GM21717 (cell line): ENCODE data around the gene GP1BB.
"Not testable (repeated sequence)": the region's sequence is repeated elsewhere in the genome, so short reads cannot be mapped to it uniquely, and the experiment has no call there.

Source experiments
- ATAC-seq: cut with Tn5 transposase; IDR thresholded peaks from one replicate; pipeline ENCODE4 v1.9.1; 2021; ENCODE audit warnings: mild to moderate bottlenecking, moderate library complexity; ENCODE audit not compliant: unreplicated experiment

Gene GP1BB

DNA sequence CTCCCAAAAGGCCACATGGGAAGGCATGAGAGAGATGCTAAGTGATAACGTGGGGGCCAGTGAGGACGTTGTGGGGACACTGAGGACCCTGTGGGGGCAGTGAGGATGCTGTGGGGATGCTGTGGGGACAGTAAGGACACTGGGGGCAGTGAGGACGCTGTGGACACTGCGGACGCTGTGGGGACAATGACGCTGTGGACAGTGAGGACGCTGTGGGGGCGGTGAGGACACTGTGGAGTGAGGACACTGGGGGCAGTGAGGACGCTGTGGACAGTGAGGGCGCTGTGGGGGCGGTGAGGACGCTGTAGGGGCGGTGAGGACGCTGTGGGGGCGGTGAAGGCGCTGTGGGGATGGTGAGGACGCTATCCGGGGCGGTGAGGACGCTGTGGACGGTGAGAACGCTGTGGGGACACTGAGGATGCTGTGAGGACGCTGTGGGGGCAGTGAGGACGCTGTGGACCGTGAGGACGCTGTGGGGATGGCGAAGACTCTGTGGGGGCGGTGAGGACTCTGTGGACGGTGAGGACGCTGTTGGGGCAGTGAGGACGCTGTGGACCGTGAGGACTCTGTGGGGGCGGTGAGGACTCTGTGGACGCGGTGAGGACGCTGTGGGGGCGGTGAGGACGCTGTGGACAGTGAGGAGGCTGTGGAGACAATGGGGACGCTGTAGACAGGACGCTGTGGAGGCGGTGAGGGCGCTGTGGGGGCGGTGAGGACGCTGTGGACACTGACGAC is 1.8 kb downstream of the GP1BB start:
- no peak for ATAC-seq

- ATAC-seq: not testable (repeated sequence)
These were observed 2.9 kb downstream of the GP1BB start for GRCh38 chr22:19726064-19726788.

- ATAC-seq: no peak
These were observed 4.2 kb downstream of the GP1BB start for GRCh38 chr22:19727310-19728150.

- no peak for ATAC-seq
These were observed 4.9 kb downstream of the GP1BB start for GRCh38 chr22:19728271-19728670.

GRCh38 chr22:19728836-19729235 is 5.5 kb downstream of the GP1BB start:
- ATAC-seq: no peak

DNA sequence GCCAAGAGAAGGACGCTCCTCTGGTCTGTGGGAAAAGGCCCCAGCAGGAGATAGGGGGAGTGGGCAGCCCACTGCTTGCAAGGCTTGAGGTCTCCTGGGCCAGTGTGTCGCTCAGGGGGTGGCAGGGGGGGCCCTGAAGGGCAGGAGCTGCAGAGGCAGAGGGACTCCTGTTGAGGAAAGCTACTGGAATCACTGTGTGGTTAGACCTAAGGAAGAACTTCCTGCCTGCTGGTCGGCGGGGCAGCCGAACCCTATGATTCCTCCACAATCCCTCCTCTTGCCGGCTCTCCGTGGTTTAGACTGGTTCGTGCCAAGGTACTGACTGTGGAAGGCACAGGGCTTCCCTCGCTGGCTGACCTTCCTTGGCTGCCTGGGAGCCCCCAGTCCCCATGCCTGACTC is 6.2 kb downstream of the GP1BB start:
- ATAC-seq: no peak

- ATAC-seq: no peak
These were observed 6.9 kb downstream of the GP1BB start for GRCh38 chr22:19730198-19730597.

DNA sequence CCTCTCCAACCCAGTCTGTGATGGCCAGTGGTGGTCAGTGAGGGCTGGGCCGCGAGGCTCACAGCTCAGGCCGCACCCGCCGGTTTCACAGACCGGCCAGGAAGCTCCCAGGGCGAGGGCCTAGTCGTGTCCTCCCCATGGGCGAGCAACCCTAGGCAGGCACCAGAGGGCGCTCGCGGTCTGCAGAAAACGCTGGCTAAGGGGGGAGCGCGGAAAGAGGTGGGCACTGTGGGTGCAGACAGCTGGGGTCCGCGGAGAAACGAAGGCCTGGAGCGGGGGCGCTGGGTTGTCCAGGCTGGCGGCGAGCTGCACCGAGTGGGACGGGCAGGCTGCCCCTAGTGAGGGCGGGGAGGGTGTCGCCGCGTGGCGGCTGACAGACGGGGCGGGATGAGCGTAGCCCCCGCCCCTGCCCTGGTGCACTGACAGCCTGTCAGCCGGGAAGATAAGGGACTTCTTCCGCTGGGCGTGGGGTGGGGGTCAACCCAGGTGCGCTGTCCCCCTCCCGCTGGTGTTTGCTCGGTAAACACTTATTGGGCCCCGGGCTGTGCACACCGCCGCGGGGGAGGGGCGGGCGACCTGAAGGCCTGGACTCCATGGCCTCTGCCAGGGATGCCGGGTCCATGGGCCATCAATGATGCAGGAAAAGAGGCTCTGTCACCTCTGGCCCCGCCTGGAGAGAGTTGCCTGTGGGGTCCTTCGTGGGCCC is 7.5 kb downstream of the GP1BB start:
- ATAC-seq: no peak

DNA sequence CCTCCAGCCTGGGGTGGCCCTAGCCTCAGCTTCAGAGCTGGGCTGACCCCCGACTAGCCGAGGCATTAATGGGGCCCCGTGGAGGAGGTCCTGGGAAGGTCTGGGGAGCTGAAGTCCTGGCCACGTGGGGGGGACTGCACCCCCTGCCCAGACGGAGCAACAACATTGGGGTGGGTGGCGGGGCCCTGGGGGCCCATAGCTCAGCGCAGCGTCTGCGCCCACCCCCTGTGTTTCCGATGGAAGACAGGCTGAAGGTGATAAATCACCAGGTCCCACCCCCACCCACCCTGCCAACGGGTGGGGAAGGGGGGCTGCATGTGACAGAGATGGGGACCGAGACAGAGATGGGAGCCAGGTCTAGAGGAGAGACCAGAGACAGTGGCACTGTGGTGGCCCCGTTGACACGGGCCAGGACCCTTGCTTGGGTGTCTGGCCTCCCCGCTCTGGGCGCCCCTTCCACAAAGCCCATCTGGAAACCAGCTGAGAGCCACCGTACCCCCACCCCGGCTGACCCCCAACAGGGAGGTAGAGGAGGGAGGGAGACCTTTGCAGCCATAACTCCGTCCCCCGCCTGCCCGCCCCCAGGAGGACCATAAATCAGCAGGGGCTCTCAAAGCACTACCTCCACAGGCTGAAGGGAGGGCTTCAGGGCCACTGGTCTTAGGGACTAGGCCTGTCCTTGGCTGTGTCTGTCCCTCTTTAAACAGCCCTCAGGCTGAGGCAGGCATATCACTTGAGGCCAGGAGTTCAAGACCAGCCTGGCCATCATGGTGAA is 8.2 kb downstream of the GP1BB start:
- ATAC-seq: no peak

DNA sequence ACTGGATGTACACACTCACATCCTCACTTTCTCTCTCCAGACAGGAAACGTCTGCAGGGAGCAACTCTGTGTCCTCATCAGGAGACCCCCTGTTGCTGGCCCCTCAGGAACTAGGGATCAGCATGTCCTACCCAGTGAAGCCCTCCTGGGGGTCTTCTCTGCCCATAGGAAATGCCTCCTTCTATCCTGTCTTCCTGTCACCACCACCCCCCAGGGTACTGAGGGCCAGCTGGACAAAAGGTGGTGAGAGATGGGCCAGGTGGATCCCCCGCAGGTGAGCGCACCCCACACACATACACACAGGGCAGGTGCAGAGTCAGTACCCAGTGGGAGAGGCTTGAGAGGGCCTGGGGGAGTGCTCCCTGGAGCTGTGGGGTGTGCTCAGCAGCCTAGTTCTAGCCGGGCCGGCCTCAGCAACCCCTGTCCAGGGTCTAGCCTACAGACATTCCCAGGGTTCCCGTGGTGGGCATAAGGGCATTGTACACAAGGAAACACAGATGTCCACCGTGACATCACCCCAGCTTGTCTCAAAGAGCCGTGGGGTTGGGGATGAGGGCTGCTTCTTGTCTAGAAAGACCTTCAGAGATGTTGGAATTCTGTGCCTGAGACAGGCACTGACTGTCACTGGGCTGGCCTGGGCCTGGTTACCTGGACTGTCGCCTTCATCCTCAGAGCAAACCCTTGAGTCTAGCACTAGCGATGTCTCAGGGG is 9.2 kb downstream of the GP1BB start:
- no peak for ATAC-seq

DNA sequence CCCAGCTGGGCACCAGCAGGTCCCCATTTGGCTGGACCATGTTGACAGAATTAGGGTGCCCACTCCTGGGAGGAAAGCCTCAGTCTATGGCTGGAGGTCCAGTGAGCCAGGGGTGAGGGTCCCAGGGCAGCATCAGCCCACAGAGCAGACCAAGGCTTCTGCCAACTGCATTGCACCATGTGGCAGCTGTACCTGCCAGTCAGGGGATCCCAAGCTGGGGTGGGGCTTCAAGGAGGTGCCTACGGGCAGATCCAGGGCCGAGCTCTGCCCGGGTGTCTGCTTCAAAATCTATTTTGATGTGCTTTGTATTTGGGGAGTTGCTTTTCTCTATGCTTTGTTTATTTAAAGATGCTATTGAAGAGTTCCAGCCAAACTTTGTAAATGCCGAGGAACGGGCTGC is 10.4 kb downstream of the GP1BB start:
- ATAC-seq: no peak

DNA sequence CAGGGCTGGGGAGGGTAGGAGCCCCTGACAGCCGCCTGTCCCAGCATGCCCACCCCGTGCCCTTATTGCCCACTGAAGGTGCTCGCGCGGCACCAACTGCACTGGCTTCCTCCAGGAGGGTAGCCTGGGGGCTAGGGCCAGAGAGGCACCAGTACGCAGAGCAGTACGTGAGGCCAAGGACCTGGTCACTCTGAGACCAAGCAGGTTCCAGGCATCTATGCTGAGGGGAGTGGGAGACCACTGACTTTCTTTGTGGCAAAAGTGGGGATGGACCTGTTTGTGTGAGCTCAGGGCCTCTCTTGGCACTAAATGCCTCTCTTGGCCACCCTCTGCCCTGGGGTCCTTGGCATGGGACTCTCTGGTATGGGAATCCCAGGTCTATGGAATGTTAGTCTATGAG is 10.8 kb downstream of the GP1BB start:
- ATAC-seq: no peak

DNA sequence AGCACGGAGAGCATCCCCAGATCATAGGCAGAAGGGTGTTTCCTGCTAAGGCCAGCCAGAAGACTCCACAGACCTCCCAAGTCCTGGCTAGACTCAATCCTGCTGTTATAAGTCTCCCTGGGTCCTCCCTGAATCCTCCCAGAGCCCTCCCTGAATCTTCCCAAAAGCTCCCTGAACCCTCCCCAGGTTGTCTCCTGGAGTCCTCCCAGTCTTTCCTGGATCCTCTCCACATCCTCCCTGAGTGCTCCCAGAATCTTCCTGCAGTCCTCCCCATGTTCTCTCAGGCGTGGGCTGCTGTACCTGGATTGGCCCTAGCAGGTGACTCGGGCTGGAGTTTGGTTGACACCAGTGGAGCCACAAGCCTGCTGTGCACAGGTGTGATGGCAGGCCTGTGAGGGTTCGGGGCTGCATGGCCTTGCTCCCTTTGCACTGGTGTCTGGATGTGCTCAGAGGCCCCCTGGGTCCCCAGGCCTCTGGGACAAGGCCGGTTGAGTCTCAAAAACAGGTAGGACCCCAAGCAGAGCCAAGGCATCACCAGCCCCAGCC is 11.6 kb downstream of the GP1BB start:
- no peak for ATAC-seq

DNA sequence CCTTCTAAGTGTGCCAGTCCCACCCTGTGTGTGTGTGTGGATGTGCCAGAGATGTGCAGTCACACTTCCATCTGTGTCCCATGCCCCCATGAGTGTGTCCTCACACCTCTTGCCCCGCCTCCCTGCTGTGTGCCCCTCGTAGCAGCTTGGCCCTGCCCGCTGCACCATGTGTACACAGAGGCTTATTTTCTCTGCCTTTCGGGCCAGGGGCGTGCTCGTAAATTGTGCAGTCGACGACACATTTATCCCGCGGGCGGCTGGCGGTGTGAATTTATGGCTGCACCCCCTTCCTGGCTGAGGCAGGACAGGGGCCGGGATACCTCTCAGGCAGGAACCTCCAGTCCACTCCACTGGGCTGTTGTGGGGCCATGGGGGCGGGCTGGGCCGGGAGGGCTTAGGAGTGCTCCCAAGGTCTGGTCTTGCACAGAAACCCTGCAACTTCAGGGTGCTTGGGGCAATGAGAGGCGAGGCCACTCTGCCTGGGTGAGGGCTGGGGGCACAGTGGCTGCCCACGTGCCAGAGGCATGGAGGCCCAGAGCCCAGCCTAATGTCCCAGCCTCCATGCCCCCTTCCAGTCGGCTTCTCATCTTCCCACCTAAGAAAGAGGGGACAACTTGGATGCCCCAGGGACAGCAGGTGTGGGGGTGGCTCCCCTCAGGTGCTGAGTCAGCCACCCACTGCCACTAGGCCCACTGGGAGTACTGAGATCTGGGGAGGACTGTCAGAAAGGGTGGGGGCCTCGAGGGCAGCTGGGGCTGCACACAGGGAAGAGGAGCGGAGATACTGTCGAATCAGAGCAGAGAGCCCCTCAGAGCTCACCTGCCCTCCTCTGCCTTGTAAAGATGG is 12.5 kb downstream of the GP1BB start:
- ATAC-seq: no peak

DNA sequence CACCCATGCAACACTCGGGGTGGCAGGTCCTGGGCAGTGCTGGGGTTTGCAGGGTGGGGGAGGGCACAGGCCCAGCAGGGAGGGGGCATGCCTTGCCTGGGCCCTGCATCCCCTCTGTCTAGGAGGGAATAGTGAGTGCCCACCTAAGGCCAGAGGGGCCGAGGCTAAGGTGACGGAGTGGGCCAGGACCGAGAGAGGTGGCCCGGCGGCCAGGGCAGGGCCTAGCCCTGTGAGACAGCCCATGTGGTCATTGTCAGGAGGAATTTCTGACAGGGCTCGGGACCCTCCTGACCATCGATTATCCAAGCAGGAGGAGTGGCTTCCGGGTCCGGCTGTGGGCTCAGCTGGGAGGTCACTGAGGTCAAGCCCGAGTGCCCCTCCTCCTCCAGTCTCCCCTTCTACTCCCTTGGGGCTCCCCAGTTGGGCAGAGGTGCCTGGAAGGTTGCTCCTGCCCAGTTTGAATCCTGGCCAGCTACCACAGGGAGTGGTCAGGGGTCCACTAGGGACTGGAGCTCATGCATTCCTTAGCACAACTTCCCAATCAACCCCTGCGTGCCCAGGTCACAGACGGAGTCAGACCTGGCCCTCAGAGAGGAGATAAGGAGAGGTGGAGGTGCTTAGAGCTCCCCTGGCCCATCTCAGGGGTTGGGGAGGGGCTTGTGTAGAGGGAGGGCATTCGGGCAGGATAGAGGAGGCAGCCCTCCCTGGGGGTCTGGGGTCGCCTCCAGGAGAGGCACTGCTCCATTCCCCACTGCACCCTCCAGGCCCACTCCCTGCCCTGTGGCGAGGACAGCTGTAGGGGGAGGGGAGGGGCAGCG is 14.7 kb downstream of the GP1BB start:
- no peak for ATAC-seq

- no peak for ATAC-seq
These were observed 15.5 kb downstream of the GP1BB start for GRCh38 chr22:19738664-19739447.

GRCh38 chr22:19739448-19739895 is 16.1 kb downstream of the GP1BB start:
- ATAC-seq: no peak
